ENCODE measurements around the gene IFI27L2. TPM values are rescaled to one million over a fixed set of nuclear protein-coding genes. Genes with fewer than 3 reads are reported as not detected.

The IFI27L2 gene
- total and polyA plus RNA-seq, 2 experiments from 2014 or later = 95.3 to 170 TPM

GRCh38 chr14:94098326-94098992 lies 30.9 kb downstream of the IFI27L2 start:
- TF ChIP-seq EZH2phosphoT487 (IDR thresholded peaks at IDR 0.05; ENCODE audit: insufficient read depth, low read depth) = no peak
- no peak for TF ChIP-seq EZH2 (IDR thresholded peaks at IDR 0.05; ENCODE audit: insufficient read depth, poor library complexity, severe bottlenecking)
- peak overlapping the region; percentile 45; the same call in 1 of the 2 replicates for H2AFZ ChIP-seq
- H3K4me3 ChIP-seq = no peak overlapping the region
- 11 to 15% methylated on average over 10 of the region's 10 CpGs for WGBS, 2 experiments (ENCODE audit: low coverage in 1 of 2, low lambda C conversion rate in 2 of 2, missing lambda C conversion rate in 2 of 2)
- in situ Hi-C loops (cut with MboI) = no loop called here
- no peaks in the 10 kb centered on the region for H4K20me1 ChIP-seq (ENCODE audit: insufficient read depth)
- no peaks in the 10 kb centered on the region for H3K36me3 ChIP-seq (ENCODE audit: low read depth)
- H3K27me3 ChIP-seq (replicated peaks; ENCODE audit: insufficient read depth) = no peaks in the 10 kb centered on the region
- peak; percentile 72 for DNase-seq
- H3F3A ChIP-seq (ENCODE audit: insufficient read depth) = peaks cover 20% of the 10 kb centered on the region
- no peak overlapping the region for H3K9ac ChIP-seq
- no peaks in the 10 kb centered on the region for H3K9me2 ChIP-seq (ENCODE audit: insufficient read depth)
- H3K4me2 ChIP-seq (ENCODE audit: unreplicated experiment) = peak overlapping the region; percentile 30
- H3K4me1 ChIP-seq (ENCODE audit: insufficient read depth) = peaks cover 20% of the 10 kb centered on the region
- no peaks in the 10 kb centered on the region for H3K9me3 ChIP-seq (ENCODE audit: low read depth)
- no peak overlapping the region for H3K27ac ChIP-seq
- no peaks in the 10 kb centered on the region for H3K79me2 ChIP-seq (ENCODE audit: insufficient read depth)

- DNase-seq = no peak
- Histone ChIP-seq H4K20me1 (ENCODE audit: insufficient read depth) (no peaks in the 10 kb centered on the region), H3K4me2 (ENCODE audit: unreplicated experiment) (no peak overlapping the region), H3F3A (ENCODE audit: insufficient read depth) (peaks cover 20% of the 10 kb centered on the region), H3K79me2 (ENCODE audit: insufficient read depth) (no peaks in the 10 kb centered on the region), H3K9me3 (ENCODE audit: low read depth) (no peaks in the 10 kb centered on the region), H3K4me1 (ENCODE audit: insufficient read depth) (peaks cover 20% of the 10 kb centered on the region), H3K36me3 (ENCODE audit: low read depth) (no peaks in the 10 kb centered on the region), H3K27ac (no peak overlapping the region), H3K27me3 (replicated peaks; ENCODE audit: insufficient read depth) (no peaks in the 10 kb centered on the region), H3K9me2 (ENCODE audit: insufficient read depth) (no peaks in the 10 kb centered on the region), H3K4me3 (no peak overlapping the region), H2AFZ (no peak overlapping the region), H3K9ac (no peak overlapping the region)
- 96 to 98% methylated on average over 4 of the region's 4 CpGs for WGBS, 2 experiments (ENCODE audit: low coverage in 1 of 2, low lambda C conversion rate in 2 of 2, missing lambda C conversion rate in 2 of 2)
- in situ Hi-C loops (cut with MboI) = no loop called here
- TF ChIP-seq EZH2 (IDR thresholded peaks at IDR 0.05; ENCODE audit: insufficient read depth, poor library complexity, severe bottlenecking) (no peak), EZH2phosphoT487 (IDR thresholded peaks at IDR 0.05; ENCODE audit: insufficient read depth, low read depth) (no peak)
These were observed 32.3 kb downstream of the IFI27L2 start for GRCh38 chr14:94097091-94097490.

GRCh38 chr14:94093418-94093817 lies 36.0 kb downstream of the IFI27L2 start:
- no peak for TF ChIP-seq EZH2 (IDR thresholded peaks at IDR 0.05; ENCODE audit: insufficient read depth, poor library complexity, severe bottlenecking)
- TF ChIP-seq EZH2phosphoT487 (IDR thresholded peaks at IDR 0.05; ENCODE audit: insufficient read depth, low read depth) = no peak
- in situ Hi-C loops (cut with MboI) = no loop called here
- H3K27me3 ChIP-seq (replicated peaks; ENCODE audit: insufficient read depth) = no peaks in the 10 kb centered on the region
- no peaks in the 10 kb centered on the region for H3K36me3 ChIP-seq (ENCODE audit: low read depth)
- no peak overlapping the region for H3K27ac ChIP-seq
- no peaks in the 10 kb centered on the region for H3K79me2 ChIP-seq (ENCODE audit: insufficient read depth)
- no peak overlapping the region for H3K4me2 ChIP-seq (ENCODE audit: unreplicated experiment)
- DNase-seq = no peak
- H3K4me3 ChIP-seq = no peak overlapping the region
- no peaks in the 10 kb centered on the region for H4K20me1 ChIP-seq (ENCODE audit: insufficient read depth)
- no peak overlapping the region for H3K9ac ChIP-seq
- H3F3A ChIP-seq (ENCODE audit: insufficient read depth) = peaks cover 16% of the 10 kb centered on the region
- H3K9me2 ChIP-seq (ENCODE audit: insufficient read depth) = no peaks in the 10 kb centered on the region
- no peak overlapping the region for H2AFZ ChIP-seq
- H3K9me3 ChIP-seq (ENCODE audit: low read depth) = no peaks in the 10 kb centered on the region
- WGBS, 2 experiments (ENCODE audit: low coverage in 1 of 2, low lambda C conversion rate in 2 of 2, missing lambda C conversion rate in 2 of 2) = 95 to 100% methylated on average over 2 of the region's 2 CpGs
- H3K4me1 ChIP-seq (ENCODE audit: insufficient read depth) = peaks cover 16% of the 10 kb centered on the region

GRCh38 chr14:94089479-94089878 lies 39.9 kb downstream of the IFI27L2 start:
- no peak for TF ChIP-seq EZH2phosphoT487 (IDR thresholded peaks at IDR 0.05; ENCODE audit: insufficient read depth, low read depth)
- TF ChIP-seq EZH2 (IDR thresholded peaks at IDR 0.05; ENCODE audit: insufficient read depth, poor library complexity, severe bottlenecking) = no peak
- H3F3A ChIP-seq (ENCODE audit: insufficient read depth) = peaks cover 15% of the 10 kb centered on the region
- H3K79me2 ChIP-seq (ENCODE audit: insufficient read depth) = no peaks in the 10 kb centered on the region
- no peak overlapping the region for H3K9ac ChIP-seq
- H3K9me2 ChIP-seq (ENCODE audit: insufficient read depth) = no peaks in the 10 kb centered on the region
- no peaks in the 10 kb centered on the region for H3K36me3 ChIP-seq (ENCODE audit: low read depth)
- no peak for DNase-seq
- in situ Hi-C loops (cut with MboI) = no loop called here
- no peaks in the 10 kb centered on the region for H3K9me3 ChIP-seq (ENCODE audit: low read depth)
- no peak overlapping the region for H3K4me2 ChIP-seq (ENCODE audit: unreplicated experiment)
- peaks cover 17% of the 10 kb centered on the region for H3K4me1 ChIP-seq (ENCODE audit: insufficient read depth)
- no peaks in the 10 kb centered on the region for H4K20me1 ChIP-seq (ENCODE audit: insufficient read depth)
- no peak overlapping the region for H3K4me3 ChIP-seq
- WGBS, 2 experiments (ENCODE audit: low coverage in 1 of 2, low lambda C conversion rate in 2 of 2, missing lambda C conversion rate in 2 of 2) = 45 to 51% methylated on average over 4 of the region's 4 CpGs
- no peak overlapping the region for H2AFZ ChIP-seq
- no peaks in the 10 kb centered on the region for H3K27me3 ChIP-seq (replicated peaks; ENCODE audit: insufficient read depth)
- H3K27ac ChIP-seq = no peak overlapping the region
